ENCODE measurements around the gene VTI1A. TPM values are rescaled to one million over a fixed set of nuclear protein-coding genes. Genes with fewer than 3 reads are reported as not detected.

Gene VTI1A
- total and polyA plus RNA-seq, 2 of the 8 experiments (the other 6 are each of a cell fraction or from before 2014, with no cell fraction given), result 6.0 to 20.0 TPM

GRCh38 chr10:112701878-112702255, 254.9 kb downstream of the VTI1A start:
- Histone ChIP-seq H2BK20ac (ENCODE audit: low read length) (no peak overlapping the region), H2BK5ac (ENCODE audit: low read depth, low read length) (no peak overlapping the region), H3K23ac (ENCODE audit: insufficient read length) (no peak overlapping the region), H2BK12ac (ENCODE audit: low read depth, low read length) (no peak overlapping the region), H3K14ac (ENCODE audit: insufficient read length) (no peak overlapping the region), H3K9ac (replicated peaks in 1 of 4; ENCODE audit: extremely low read depth in 1 of 4, low read depth in 3 of 4, low read length in 3 of 4) (no peak overlapping the region), H4K5ac (ENCODE audit: insufficient read length, low read depth, low read length) (no peak overlapping the region), H3K4me3 (ENCODE audit: extremely low read depth in 1 of 4, insufficient read depth in 2 of 4, low read depth in 3 of 4, low read length in 4 of 4) (no peak overlapping the region), H3K79me1 (ENCODE audit: low read depth, low read length) (no peaks in the 10 kb centered on the region), H3K56ac (replicated peaks; ENCODE audit: insufficient read length, low read depth, low read length) (no peak overlapping the region), H3K18ac (ENCODE audit: extremely low read depth, low read length) (no peak overlapping the region), H4K91ac (replicated peaks; ENCODE audit: insufficient read length, low read length) (no peak overlapping the region), H3K27ac (ENCODE audit: low read depth, low read length) (no peak overlapping the region), H3K4ac (replicated peaks; ENCODE audit: insufficient read length, low read depth, low read length) (no peak overlapping the region), H4K20me1 (replicated peaks in 1 of 2; ENCODE audit: control insufficient read depth in 1 of 2, insufficient read depth in 2 of 2, low read length in 2 of 2) (no peaks in the 10 kb centered on the region), H2AK5ac (ENCODE audit: low read depth, low read length) (no peak overlapping the region), H2BK15ac (ENCODE audit: low read length) (no peak overlapping the region), H3K4me1 (replicated peaks in 1 of 4; ENCODE audit: control insufficient read depth in 3 of 4, insufficient read depth in 4 of 4, low read length in 3 of 4) (peaks cover 0 to 3% (median 0%) of the 10 kb centered on the region in 4 experiments; a peak in 1 of 7 replicates), H2BK120ac (replicated peaks; ENCODE audit: low read depth, low read length) (no peak overlapping the region), H3K9me3 (ENCODE audit: insufficient read depth in 2 of 2, low read depth in 1 of 2, low read length in 1 of 2) (no peaks in the 10 kb centered on the region), H3K23me2 (ENCODE audit: low read depth, low read length) (no peaks in the 10 kb centered on the region; the same call in 1 of the 2 replicates), H3K27me3 (replicated peaks in 1 of 4; ENCODE audit: control insufficient read depth in 3 of 4, extremely low read depth in 1 of 4, insufficient read depth in 3 of 4, low read length in 3 of 4) (no peaks in the 10 kb centered on the region), H2AFZ (ENCODE audit: low read length) (no peak overlapping the region), H3K4me2 (ENCODE audit: insufficient read depth in 1 of 2, low read depth in 2 of 2, low read length in 2 of 2) (no peak overlapping the region), H4K8ac (ENCODE audit: extremely low read depth, insufficient read depth, low read length) (no peak overlapping the region), H3K36me3 (ENCODE audit: control insufficient read depth in 2 of 4, insufficient read depth in 4 of 4, low read length in 3 of 4) (no peaks in the 10 kb centered on the region), H3K79me2 (ENCODE audit: control insufficient read depth in 1 of 2, insufficient read depth in 2 of 2, low read length in 2 of 2) (no peaks in the 10 kb centered on the region)
- DNase-seq (ENCODE audit: low read depth in 1 of 2, low spot score in 2 of 2) (peak in 1 of 2 experiments; percentile 13), FAIRE-seq (no peak)
- ChIA-PET POLR2A (ENCODE audit: partially characterized antibody) (no interaction called here), CTCF (ENCODE audit: partially characterized antibody) (interaction anchor here (0.7 kb wide), 1 partner anchor 187 kb away, joined by 3 read pairs; no protein-coding TSS in a partner anchor)
- 86% methylated on average over 2 of the region's 2 CpGs; no CpG with 5 or more reads in 1 of the 2 experiments for WGBS, 2 experiments (ENCODE audit: extremely low coverage in 1 of 2, insufficient coverage in 1 of 2, insufficient read length in 1 of 2, insufficient replicate concordance in 2 of 2, low coverage in 1 of 2, low lambda C conversion rate in 2 of 2, missing lambda C conversion rate in 1 of 2)
